Transverse colon (tissue), 4 donors: ENCODE data around the gene PHF14. TPM values are rescaled to one million over a fixed set of nuclear protein-coding genes. Genes with fewer than 3 reads are reported as not detected.
"Not testable (repeated sequence)": the region's sequence is repeated elsewhere in the genome, so short reads cannot be mapped to it uniquely, and the experiment has no call there.

ENCODE experiments used
- DNase-seq: peaks from one replicate; pipeline ENCODE4 v3.0.0-alpha.2; 2019
- H3K27ac ChIP-seq, 4 donors: fragments of 200-600 bp; sonication (generic); 2 replicates each; pipeline ENCODE4 v1.5.1; 2016 to 2018; ENCODE audit warnings: inconsistent platforms in 4 of 4
- H3K27me3 ChIP-seq: fragments of 200-600 bp; sonication (generic); 2 replicates; pipeline ENCODE4 v1.5.1; 2017; ENCODE audit warnings: inconsistent platforms
- H3K36me3 ChIP-seq, 4 donors: fragments of 200-600 bp; sonication (generic); 2 replicates each; pipeline ENCODE4 v1.5.1; 2017 to 2019; ENCODE audit warnings: inconsistent platforms in 4 of 4
- H3K4me1 ChIP-seq, 4 donors: fragments of 200-600 bp; sonication (generic); 2 replicates each; pipeline ENCODE4 v1.5.1; 2017 to 2020; ENCODE audit warnings: inconsistent platforms in 4 of 4
- H3K4me3 ChIP-seq, 4 donors: fragments of 200-600 bp; sonication (generic); 1 replicate in 1 of 4; 2 replicates in 3 of 4; pipeline versions ENCODE4 v1.5.1 to v1.6.1; 2017 to 2019; ENCODE audit warnings: inconsistent platforms in 4 of 4
- H3K9me3 ChIP-seq, 2 donors: fragments of 200-600 bp; sonication (generic); 2 replicates each; pipeline ENCODE4 v1.5.1; 2017 to 2019; ENCODE audit warnings: inconsistent platforms in 2 of 2
- EP300 ChIP-seq: sonication (generic); formaldehyde crosslinking; IDR thresholded peaks from one replicate; pipeline ENCODE4 v1.6.1; 2017; ENCODE audit warnings: antibody characterized with exemption, low read depth
- POLR2A ChIP-seq: fragments of 450-650 bp; IDR thresholded peaks from one replicate; pipeline ENCODE4 v1.6.1; 2016; ENCODE audit warnings: antibody characterized with exemption, mild to moderate bottlenecking, moderate library complexity
- POLR2AphosphoS5 ChIP-seq, 3 donors: sonication (generic); formaldehyde crosslinking; IDR thresholded peaks; one replicate each; pipeline ENCODE4 v1.6.1; 2016; ENCODE audit warnings: antibody characterized with exemption in 3 of 3
- WGBS, 2 donors: methylation state at CpG; one replicate each; pipeline ENCODE4 v1.1.5; 2018; ENCODE audit warnings: low coverage in 1 of 2; 5-methylcytosine and 5-hydroxymethylcytosine counted together
- in situ Hi-C, 4 donors: fragments of 200-750 bp; cut with MboI; loops; one replicate each; pipeline versions ENCODE4 v1.15.0 to v1.15.1; 2017; ENCODE audit warnings: low sequenced_read_pairs in 3 of 4, low pct_ligation_motif_present in 1 of 4, low pct_unique_long_range_greater_than_20kb in 1 of 4
- intact Hi-C: fragments of 100-400 bp; cut with DNase I; formaldehyde crosslinking; loops from one replicate; pipeline ENCODE4 v1.15.1; 2023; ENCODE audit warnings: low total_unique reads
- total RNA-seq, 4 donors: library from RNA; depleted of rRNA; stranded (reverse); fragments of >200 nt; gene quantifications; one replicate each; pipeline ENCODE4 v1.1.0, GENCODE V29; 2016
- TF ChIP-seq, protein P1 (sequence below), 5 experiments: fragments of 200-600 bp in 3 of 5; fragments of 450-650 bp in 2 of 5; sonication (generic) in 3 of 5; IDR thresholded peaks; 1 replicate in 2 of 5; 2 replicates in 3 of 5; pipeline ENCODE4 v1.5.1; 2016 to 2017; ENCODE audit warnings: antibody characterized with exemption in 5 of 5, inconsistent platforms in 3 of 5, mild to moderate bottlenecking in 2 of 5, moderate library complexity in 1 of 5

PHF14 gene
- total RNA-seq, 4 donors from 2014 or later, result 24.3 to 42.1 (median 28.8) TPM

DNA sequence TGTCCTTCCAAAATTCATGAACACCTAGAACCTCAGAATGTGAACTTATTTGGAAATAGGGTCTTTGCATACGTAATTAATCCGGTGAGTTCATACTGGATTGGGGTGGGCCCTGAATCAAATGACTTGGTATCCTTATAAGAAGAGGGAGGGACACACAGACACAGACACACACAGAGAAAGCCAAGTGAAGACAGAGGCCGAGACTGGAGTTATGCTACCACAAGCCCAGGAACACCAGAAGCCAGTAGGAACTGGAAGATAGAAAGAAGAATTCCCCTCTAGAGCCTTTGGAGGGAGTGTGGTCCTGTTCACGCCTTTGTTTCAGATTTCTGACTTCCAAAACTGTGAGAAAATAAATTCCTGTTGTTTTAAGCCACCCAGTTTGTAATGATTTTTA lies 17.1 kb upstream of the PHF14 start:
- H3K27me3 ChIP-seq, result no peaks in the 10 kb centered on the region
- no peak for DNase-seq
- H3K9me3 ChIP-seq, result no peaks in the 10 kb centered on the region
- WGBS, 2 donors, result 79 to 91% methylated on average over 4 of the region's 4 CpGs
- H3K4me3 ChIP-seq, result no peak overlapping the region
- in situ Hi-C loops (no loop called here), intact Hi-C loops (no loop called here)
- TF ChIP-seq, protein P1, sequence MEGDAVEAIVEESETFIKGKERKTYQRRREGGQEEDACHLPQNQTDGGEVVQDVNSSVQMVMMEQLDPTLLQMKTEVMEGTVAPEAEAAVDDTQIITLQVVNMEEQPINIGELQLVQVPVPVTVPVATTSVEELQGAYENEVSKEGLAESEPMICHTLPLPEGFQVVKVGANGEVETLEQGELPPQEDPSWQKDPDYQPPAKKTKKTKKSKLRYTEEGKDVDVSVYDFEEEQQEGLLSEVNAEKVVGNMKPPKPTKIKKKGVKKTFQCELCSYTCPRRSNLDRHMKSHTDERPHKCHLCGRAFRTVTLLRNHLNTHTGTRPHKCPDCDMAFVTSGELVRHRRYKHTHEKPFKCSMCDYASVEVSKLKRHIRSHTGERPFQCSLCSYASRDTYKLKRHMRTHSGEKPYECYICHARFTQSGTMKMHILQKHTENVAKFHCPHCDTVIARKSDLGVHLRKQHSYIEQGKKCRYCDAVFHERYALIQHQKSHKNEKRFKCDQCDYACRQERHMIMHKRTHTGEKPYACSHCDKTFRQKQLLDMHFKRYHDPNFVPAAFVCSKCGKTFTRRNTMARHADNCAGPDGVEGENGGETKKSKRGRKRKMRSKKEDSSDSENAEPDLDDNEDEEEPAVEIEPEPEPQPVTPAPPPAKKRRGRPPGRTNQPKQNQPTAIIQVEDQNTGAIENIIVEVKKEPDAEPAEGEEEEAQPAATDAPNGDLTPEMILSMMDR (IDR thresholded peaks at IDR 0.05), result no peak
- TF ChIP-seq POLR2AphosphoS5 (IDR thresholded peaks at IDR 0.05) (no peak), EP300 (no peak), POLR2A (no peak)
- no peaks in the 10 kb centered on the region for H3K4me1 ChIP-seq
- H3K27ac ChIP-seq, result no peak overlapping the region
- H3K36me3 ChIP-seq, result no peaks in the 10 kb centered on the region

DNA sequence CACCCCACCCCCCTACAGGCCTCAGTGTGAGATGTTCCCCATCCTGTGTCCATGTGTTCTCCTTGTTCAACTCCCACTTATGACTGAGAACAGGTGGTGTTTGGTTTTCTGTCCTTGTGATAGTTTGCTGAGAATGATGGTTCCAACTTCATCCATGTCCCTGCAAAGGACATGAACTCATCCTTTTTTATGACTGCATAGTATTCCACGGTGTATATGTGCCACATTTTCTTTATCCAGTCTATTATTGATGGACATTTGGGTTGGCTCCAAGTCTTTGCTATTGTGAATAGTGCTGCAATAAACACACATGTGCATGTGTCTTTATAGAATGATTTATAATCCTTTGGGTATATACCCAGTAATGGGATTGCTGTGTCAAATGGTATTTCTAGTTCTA lies 13.4 kb upstream of the PHF14 start:
- H3K4me3 ChIP-seq, H3K36me3 ChIP-seq, H3K4me1 ChIP-seq, H3K9me3 ChIP-seq, intact Hi-C loops, H3K27ac ChIP-seq, H3K27me3 ChIP-seq, DNase-seq, in situ Hi-C loops: not testable (repeated sequence)
- 67 to 74% methylated on average over 1 of the region's 1 CpG for WGBS, 2 donors

DNA sequence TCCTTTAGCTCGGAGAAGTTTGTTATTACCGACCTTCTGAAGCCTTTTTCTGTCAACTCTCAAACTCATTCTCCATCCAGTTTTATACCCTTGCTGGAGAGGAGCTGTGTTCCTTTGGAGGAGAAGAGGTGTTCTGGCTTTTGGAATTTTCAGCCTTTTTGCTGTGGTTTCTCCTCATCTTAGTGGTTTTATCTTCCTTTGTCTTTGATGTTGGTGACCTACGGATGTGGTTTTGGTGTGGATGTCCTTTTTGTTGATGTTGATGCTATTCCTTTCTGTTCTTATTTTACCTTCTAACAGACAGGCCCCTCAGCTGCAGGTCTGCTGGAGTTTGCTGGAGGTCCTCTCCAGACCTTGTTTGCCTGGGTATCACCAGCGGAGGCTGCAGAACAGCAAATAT lies 8.7 kb upstream of the PHF14 start:
- H3K9me3 ChIP-seq, DNase-seq, H3K4me1 ChIP-seq, H3K4me3 ChIP-seq, in situ Hi-C loops, H3K27ac ChIP-seq, H3K36me3 ChIP-seq, H3K27me3 ChIP-seq, intact Hi-C loops: not testable (repeated sequence)
- 94 to 97% methylated on average over 2 to 4 of the region's 4 CpGs for WGBS, 2 donors

DNA sequence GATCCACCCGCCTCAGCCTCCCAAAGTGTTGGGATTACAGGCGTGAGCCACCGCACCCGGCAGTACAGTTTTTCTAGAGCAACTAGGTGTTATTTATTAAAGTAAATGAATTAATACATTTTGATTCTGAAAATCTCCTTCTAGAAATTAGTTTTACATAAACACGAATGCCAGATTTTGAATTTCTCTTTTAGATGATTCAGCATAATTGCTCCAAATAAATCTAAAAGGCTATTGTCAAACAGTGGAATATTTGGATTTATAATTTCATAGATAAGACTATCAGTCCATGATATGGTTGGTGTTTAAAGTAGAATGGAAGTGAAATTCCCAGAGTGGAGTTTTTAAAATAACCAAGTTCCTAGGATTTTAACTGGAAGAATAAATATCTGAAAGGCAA lies 1.5 kb upstream of the PHF14 start:
- Histone ChIP-seq H3K4me1 (peaks cover 6 to 18% (median 7%) of the 10 kb centered on the region in 4 donors), H3K27ac (no peak overlapping the region), H3K9me3 (no peaks in the 10 kb centered on the region), H3K36me3 (no peaks in the 10 kb centered on the region), H3K27me3 (no peaks in the 10 kb centered on the region), H3K4me3 (no peak overlapping the region)
- in situ Hi-C loops, result no loop called here
- no peak for DNase-seq
- intact Hi-C loops, result no loop called here
- WGBS, 2 donors, result 94 to 97% methylated on average over 5 of the region's 5 CpGs
- TF ChIP-seq, protein P1 (IDR thresholded peaks at IDR 0.05), result no peak
- no peak for TF ChIP-seq POLR2AphosphoS5 (IDR thresholded peaks at IDR 0.05)
- no peak for TF ChIP-seq POLR2A
- no peak for TF ChIP-seq EP300

DNA sequence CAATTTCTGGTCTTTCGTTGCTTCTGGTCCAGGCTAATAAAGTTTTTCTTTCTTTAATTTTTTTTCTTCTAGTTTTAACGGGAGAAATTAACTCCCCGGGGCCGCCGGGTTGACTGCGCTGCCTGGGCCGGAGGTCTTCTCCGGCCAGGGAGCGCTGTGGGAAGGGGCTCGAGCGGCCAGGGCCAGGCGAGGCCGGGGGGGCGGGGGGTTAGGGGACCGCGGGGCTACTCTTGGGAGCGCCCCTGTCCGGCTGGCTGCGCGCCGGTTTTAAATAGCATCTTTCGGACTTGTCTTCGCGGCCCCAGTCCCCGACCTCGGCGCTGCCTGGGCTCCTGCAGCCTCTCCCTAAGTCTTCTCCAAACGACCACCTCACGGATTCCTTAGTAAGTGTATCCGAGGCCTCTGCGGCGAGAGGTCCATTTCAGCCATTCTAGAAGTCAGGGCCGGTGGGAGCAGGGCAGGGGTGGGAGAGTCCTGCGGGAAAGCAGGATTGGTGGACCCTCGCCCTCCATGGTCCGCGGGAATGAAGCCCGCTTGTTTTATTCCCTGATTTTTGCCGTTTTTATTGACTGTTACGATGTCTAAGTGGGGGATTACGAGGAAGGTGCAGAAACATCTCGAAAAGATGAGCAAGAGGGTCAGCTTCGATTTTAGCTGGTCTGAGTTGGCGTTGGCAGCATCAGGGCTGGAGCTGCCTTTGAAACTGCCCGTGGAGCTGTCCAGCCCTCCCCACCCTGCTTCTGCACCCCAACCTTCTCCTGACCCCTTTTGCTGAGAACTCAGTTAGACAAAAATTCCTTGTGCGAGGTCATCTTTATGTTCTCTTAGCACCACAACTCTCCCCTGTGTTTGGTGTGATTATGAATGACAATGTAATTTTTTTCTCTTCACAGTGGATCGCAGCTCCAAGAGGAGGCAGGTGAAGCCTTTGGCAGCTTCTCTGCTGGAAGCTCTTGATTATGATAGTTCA lies 555 bp downstream of the PHF14 start:
- no peaks in the 10 kb centered on the region for H3K27me3 ChIP-seq
- in situ Hi-C loops (no loop called here), intact Hi-C loops (no loop called here)
- 1 to 8% methylated on average over 2 to 46 of the region's 47 CpGs for WGBS, 2 donors
- no peaks in the 10 kb centered on the region for H3K9me3 ChIP-seq
- H3K4me3 ChIP-seq, result peak overlapping the region; percentile 63 to 98 (median 90)
- H3K4me1 ChIP-seq, result peaks cover 6 to 18% (median 7%) of the 10 kb centered on the region in 4 donors
- DNase-seq, result peak; percentile 37
- H3K27ac ChIP-seq, result peak overlapping the region; percentile 87 to 96 (median 92)
- no peaks in the 10 kb centered on the region for H3K36me3 ChIP-seq
- TF ChIP-seq POLR2A (no peak), EP300 (no peak)
